ENCODE results near the gene NAA80.
"Not testable (repeated sequence)": the region's sequence is repeated elsewhere in the genome, so short reads cannot be mapped to it uniquely, and the experiment has no call there.

Gene NAA80

DNA sequence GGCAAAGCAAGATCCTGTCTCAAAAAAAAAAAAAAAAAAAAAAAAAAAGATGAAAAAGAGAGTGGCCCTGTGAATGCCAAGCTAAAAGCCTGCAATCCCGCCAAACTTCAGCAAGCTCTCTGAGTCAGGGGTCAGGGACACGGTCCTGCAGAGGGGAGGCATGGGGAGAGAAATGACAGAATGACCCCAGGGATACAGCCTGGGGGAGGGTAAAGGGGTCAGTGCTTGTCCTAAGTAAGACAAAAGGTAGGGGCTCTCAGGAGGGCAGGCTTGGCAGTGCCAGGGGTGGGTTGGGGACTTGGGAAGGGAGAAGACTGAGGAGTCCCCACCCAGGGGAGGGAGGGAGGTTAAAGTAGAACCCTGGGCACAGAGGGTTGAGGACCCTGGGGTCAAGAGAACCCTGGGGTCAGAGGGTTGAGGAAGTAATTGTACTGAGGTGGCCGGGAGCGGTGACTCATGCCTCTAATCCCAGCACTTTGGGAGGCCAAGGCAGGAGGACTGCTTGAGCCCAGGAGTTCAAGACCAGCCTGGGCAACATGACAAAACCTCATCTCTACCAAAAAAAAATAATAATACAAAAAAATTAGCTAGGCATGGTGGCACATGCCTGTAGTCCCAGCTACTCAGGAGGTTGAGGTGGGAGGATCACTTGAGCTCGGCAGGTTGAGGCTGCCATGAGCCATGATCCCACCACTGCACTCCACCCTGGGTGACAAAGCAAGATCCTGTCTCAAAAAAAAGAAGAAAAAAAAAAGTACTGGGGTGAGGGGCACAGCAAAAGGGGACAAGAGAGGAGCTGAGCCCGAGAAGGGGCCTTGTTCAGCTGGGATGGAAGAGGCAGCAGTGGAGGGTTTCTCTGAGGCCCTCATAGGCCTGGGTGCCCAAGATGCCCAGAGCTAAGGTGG lies 35.5 kb downstream of the NAA80 start:
- H3K9me3 ChIP-seq (ENCODE audit: insufficient read depth, low read depth, low read length), result no peaks in the 10 kb centered on the region
- H3K27ac ChIP-seq (ENCODE audit: low read length), result peak overlapping the region; percentile 55
- peaks cover 38% of the 10 kb centered on the region for H3K4me1 ChIP-seq (ENCODE audit: insufficient read depth, low read length)
- H3K9ac ChIP-seq (ENCODE audit: low read depth, low read length), result peak overlapping the region; percentile 71
- no peaks in the 10 kb centered on the region for H3K36me3 ChIP-seq (ENCODE audit: insufficient read depth, low read depth, low read length)
- no peaks in the 10 kb centered on the region for H3K27me3 ChIP-seq (ENCODE audit: insufficient read depth, low read length)
- H3K4me3 ChIP-seq (ENCODE audit: low read length), result peak overlapping the region; percentile 27; the same call in 1 of the 2 replicates

DNA sequence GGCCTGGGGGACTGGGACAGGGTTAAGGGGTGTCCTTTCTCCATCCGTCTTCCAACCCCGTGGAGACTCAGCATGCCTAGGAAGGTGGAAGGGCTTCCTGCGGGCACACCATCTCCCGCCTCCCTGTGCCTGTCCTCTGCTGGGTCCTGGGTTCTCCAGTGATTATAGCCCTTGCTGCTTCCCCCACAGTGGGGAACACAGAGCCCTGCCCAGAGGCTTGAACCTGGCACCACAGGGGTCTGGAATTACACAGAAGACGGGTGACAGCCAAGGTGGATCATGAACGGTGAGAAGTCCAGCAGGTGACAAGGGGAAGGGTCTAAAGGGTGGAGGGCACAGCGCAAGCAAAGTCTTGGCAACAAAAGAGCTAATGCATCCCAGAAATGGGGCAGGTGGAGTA lies 36.4 kb downstream of the NAA80 start:
- no peak overlapping the region for H3K9ac ChIP-seq (ENCODE audit: low read depth, low read length)
- H3K36me3 ChIP-seq (ENCODE audit: insufficient read depth, low read depth, low read length), result peaks cover 9% of the 10 kb centered on the region
- H3K9me3 ChIP-seq (ENCODE audit: insufficient read depth, low read depth, low read length), result no peaks in the 10 kb centered on the region
- no peak overlapping the region for H3K27ac ChIP-seq (ENCODE audit: low read length)
- H3K4me3 ChIP-seq (ENCODE audit: low read length), result no peak overlapping the region
- peaks cover 32% of the 10 kb centered on the region for H3K4me1 ChIP-seq (ENCODE audit: insufficient read depth, low read length)
- H3K27me3 ChIP-seq (ENCODE audit: insufficient read depth, low read length), result no peaks in the 10 kb centered on the region

GRCh38 chr3:50262200-50262599 lies 37.0 kb downstream of the NAA80 start:
- H3K27ac ChIP-seq (ENCODE audit: low read length); H3K9ac ChIP-seq (ENCODE audit: low read depth, low read length); H3K27me3 ChIP-seq (ENCODE audit: insufficient read depth, low read length); H3K4me3 ChIP-seq (ENCODE audit: low read length); H3K9me3 ChIP-seq (ENCODE audit: insufficient read depth, low read depth, low read length): not testable (repeated sequence)
- Histone ChIP-seq H3K36me3 (ENCODE audit: insufficient read depth, low read depth, low read length) (peaks cover 15% of the 10 kb centered on the region), H3K4me1 (ENCODE audit: insufficient read depth, low read length) (peaks cover 27% of the 10 kb centered on the region)

GRCh38 chr3:50261505-50261904 lies 37.7 kb downstream of the NAA80 start:
- Histone ChIP-seq H3K36me3 (ENCODE audit: insufficient read depth, low read depth, low read length) (peaks cover 22% of the 10 kb centered on the region), H3K9ac (ENCODE audit: low read depth, low read length) (peak overlapping the region; percentile 83; the same call in 1 of the 2 replicates), H3K27ac (ENCODE audit: low read length) (no peak overlapping the region), H3K4me1 (ENCODE audit: insufficient read depth, low read length) (peaks cover 24% of the 10 kb centered on the region), H3K9me3 (ENCODE audit: insufficient read depth, low read depth, low read length) (no peaks in the 10 kb centered on the region), H3K4me3 (ENCODE audit: low read length) (no peak overlapping the region; the same call in 1 of the 2 replicates), H3K27me3 (ENCODE audit: insufficient read depth, low read length) (no peaks in the 10 kb centered on the region)

GRCh38 chr3:50260942-50261441 lies 38.2 kb downstream of the NAA80 start:
- Histone ChIP-seq H3K27me3 (ENCODE audit: insufficient read depth, low read length) (no peaks in the 10 kb centered on the region), H3K9me3 (ENCODE audit: insufficient read depth, low read depth, low read length) (no peaks in the 10 kb centered on the region), H3K36me3 (ENCODE audit: insufficient read depth, low read depth, low read length) (peaks cover 27% of the 10 kb centered on the region), H3K4me1 (ENCODE audit: insufficient read depth, low read length) (peaks cover 24% of the 10 kb centered on the region), H3K27ac (ENCODE audit: low read length) (peak overlapping the region; percentile 40), H3K9ac (ENCODE audit: low read depth, low read length) (peak overlapping the region; percentile 83; the same call in 1 of the 2 replicates), H3K4me3 (ENCODE audit: low read length) (peak overlapping the region; percentile 56; the same call in 1 of the 2 replicates)

- peak overlapping the region; percentile 56; the same call in 1 of the 2 replicates for H3K4me3 ChIP-seq (ENCODE audit: low read length)
- peak overlapping the region; percentile 83 for H3K9ac ChIP-seq (ENCODE audit: low read depth, low read length)
- peaks cover 22% of the 10 kb centered on the region for H3K4me1 ChIP-seq (ENCODE audit: insufficient read depth, low read length)
- H3K9me3 ChIP-seq (ENCODE audit: insufficient read depth, low read depth, low read length), result no peaks in the 10 kb centered on the region
- H3K36me3 ChIP-seq (ENCODE audit: insufficient read depth, low read depth, low read length), result peaks cover 30% of the 10 kb centered on the region
- no peaks in the 10 kb centered on the region for H3K27me3 ChIP-seq (ENCODE audit: insufficient read depth, low read length)
- H3K27ac ChIP-seq (ENCODE audit: low read length), result peak overlapping the region; percentile 40
Observed at GRCh38 chr3:50260027-50260941, 38.9 kb downstream of the NAA80 start.

- Histone ChIP-seq H3K9ac (ENCODE audit: low read depth, low read length) (peak overlapping the region; percentile 46; the same call in 1 of the 2 replicates), H3K27ac (ENCODE audit: low read length) (no peak overlapping the region), H3K4me3 (ENCODE audit: low read length) (no peak overlapping the region)
Observed at GRCh38 chr3:50259432-50260026, 39.7 kb downstream of the NAA80 start.

DNA sequence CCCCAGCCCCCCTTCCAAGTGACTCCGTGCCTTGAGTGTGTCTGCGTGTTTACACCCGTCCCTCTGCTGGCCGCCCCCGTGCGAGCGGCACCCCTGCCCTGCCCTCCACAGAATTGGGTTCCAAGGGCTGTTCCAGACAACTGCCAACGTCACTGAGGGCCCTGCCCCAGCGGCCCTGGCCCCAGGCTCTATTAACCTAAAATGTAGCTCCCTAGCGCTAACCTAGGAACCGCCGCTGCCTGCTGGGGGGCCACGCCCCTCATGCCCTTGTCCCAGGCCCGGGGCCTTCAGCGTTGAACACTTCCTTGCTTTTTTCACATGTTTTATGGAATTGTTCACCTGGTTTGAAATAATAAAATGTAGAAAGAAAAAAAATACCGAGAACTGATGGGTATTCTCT lies 40.2 kb downstream of the NAA80 start:
- Histone ChIP-seq H3K9ac (ENCODE audit: low read depth, low read length) (no peak overlapping the region), H3K4me1 (ENCODE audit: insufficient read depth, low read length) (peaks cover 19% of the 10 kb centered on the region), H3K27ac (ENCODE audit: low read length) (no peak overlapping the region), H3K36me3 (ENCODE audit: insufficient read depth, low read depth, low read length) (peaks cover 37% of the 10 kb centered on the region), H3K27me3 (ENCODE audit: insufficient read depth, low read length) (no peaks in the 10 kb centered on the region), H3K4me3 (ENCODE audit: low read length) (no peak overlapping the region), H3K9me3 (ENCODE audit: insufficient read depth, low read depth, low read length) (no peaks in the 10 kb centered on the region)

More at GRCh38 chr3:50259432-50260026, 39.7 kb downstream of the NAA80 start:
- H3K36me3 ChIP-seq (ENCODE audit: insufficient read depth, low read depth, low read length), result peaks cover 32% of the 10 kb centered on the region
- no peaks in the 10 kb centered on the region for H3K9me3 ChIP-seq (ENCODE audit: insufficient read depth, low read depth, low read length)
- peaks cover 21% of the 10 kb centered on the region for H3K4me1 ChIP-seq (ENCODE audit: insufficient read depth, low read length)
- no peaks in the 10 kb centered on the region for H3K27me3 ChIP-seq (ENCODE audit: insufficient read depth, low read length)

- H3K9me3 ChIP-seq (ENCODE audit: insufficient read depth, low read depth, low read length), result no peaks in the 10 kb centered on the region
- H3K27ac ChIP-seq (ENCODE audit: low read length), result no peak overlapping the region
- H3K4me3 ChIP-seq (ENCODE audit: low read length), result no peak overlapping the region
- H3K4me1 ChIP-seq (ENCODE audit: insufficient read depth, low read length), result peaks cover 19% of the 10 kb centered on the region
- H3K36me3 ChIP-seq (ENCODE audit: insufficient read depth, low read depth, low read length), result peaks cover 43% of the 10 kb centered on the region
- peak overlapping the region; percentile 21; the same call in 1 of the 2 replicates for H3K9ac ChIP-seq (ENCODE audit: low read depth, low read length)
- H3K27me3 ChIP-seq (ENCODE audit: insufficient read depth, low read length), result no peaks in the 10 kb centered on the region
Observed at GRCh38 chr3:50258029-50258680, 41.0 kb downstream of the NAA80 start.

- peaks cover 19% of the 10 kb centered on the region for H3K4me1 ChIP-seq (ENCODE audit: insufficient read depth, low read length)
- no peaks in the 10 kb centered on the region for H3K9me3 ChIP-seq (ENCODE audit: insufficient read depth, low read depth, low read length)
- no peak overlapping the region for H3K27ac ChIP-seq (ENCODE audit: low read length)
- no peak overlapping the region for H3K9ac ChIP-seq (ENCODE audit: low read depth, low read length)
- H3K27me3 ChIP-seq (ENCODE audit: insufficient read depth, low read length), result no peaks in the 10 kb centered on the region
- peaks cover 52% of the 10 kb centered on the region for H3K36me3 ChIP-seq (ENCODE audit: insufficient read depth, low read depth, low read length)
- no peak overlapping the region for H3K4me3 ChIP-seq (ENCODE audit: low read length)
Observed at GRCh38 chr3:50256978-50257890, 42.0 kb downstream of the NAA80 start.
